Type B pancreatic cell (in vitro differentiated cells): ENCODE measurements around the gene GATA3. TPM values are rescaled to one million over a fixed set of nuclear protein-coding genes. Genes with fewer than 3 reads are reported as not detected.
A peak's percentile ranks its signal among the peaks of the same experiment; 100 is the strongest.

Experiments
- DNase-seq: peaks from one replicate; pipeline ENCODE4 v3.0.0; 2021; ENCODE audit warnings: mixed read lengths; ENCODE audit not compliant: unreplicated experiment; ENCODE audit errors: extremely low spot score
- H3K27ac Mint-ChIP-seq: 2 replicates; pipeline ENCODE4 v1.8.0; 2021; ENCODE audit warnings: mild to moderate bottlenecking, mixed read lengths
- H3K27me3 Mint-ChIP-seq: 2 replicates; pipeline ENCODE4 v1.8.0; 2021; ENCODE audit warnings: mixed read lengths
- H3K36me3 Mint-ChIP-seq: 2 replicates; pipeline ENCODE4 v1.8.0; 2021; ENCODE audit warnings: mixed read lengths
- H3K4me1 Mint-ChIP-seq: one replicate; pipeline ENCODE4 v1.8.0; 2021; ENCODE audit warnings: mixed read lengths; ENCODE audit not compliant: unreplicated experiment
- H3K4me3 Mint-ChIP-seq: 2 replicates; pipeline ENCODE4 v1.8.0; 2021; ENCODE audit warnings: mild to moderate bottlenecking, mixed read lengths
- H3K9me3 Mint-ChIP-seq: 2 replicates; pipeline ENCODE4 v1.8.0; 2021; ENCODE audit warnings: mixed read lengths
- total RNA-seq: library from RNA; stranded (reverse); gene quantifications from 2 replicates; pipeline ENCODE4 v1.2.1, GENCODE V29; 2021; ENCODE audit warnings: low replicate concordance
- TF ChIP-seq, protein P1 (sequence below): fragments of 200-600 bp; sonication (generic); conservative IDR thresholded peaks from 2 replicates; pipeline ENCODE4 v1.5.0; 2021; ENCODE audit warnings: antibody characterized with exemption, mild to moderate bottlenecking

GATA3 gene
- total RNA-seq, 1 donor from 2014 or later = 18.5 TPM

- Mint-ChIP-seq H3K4me3 (peak overlapping the region; percentile 34), H3K36me3 (peaks cover 4% of the 10 kb centered on the region), H3K27me3 (peaks cover 71% of the 10 kb centered on the region), H3K4me1 (peaks cover 10% of the 10 kb centered on the region), H3K27ac (no peak overlapping the region), H3K9me3 (peaks cover 5% of the 10 kb centered on the region)
- DNase-seq = no peak
- TF ChIP-seq, protein P1, sequence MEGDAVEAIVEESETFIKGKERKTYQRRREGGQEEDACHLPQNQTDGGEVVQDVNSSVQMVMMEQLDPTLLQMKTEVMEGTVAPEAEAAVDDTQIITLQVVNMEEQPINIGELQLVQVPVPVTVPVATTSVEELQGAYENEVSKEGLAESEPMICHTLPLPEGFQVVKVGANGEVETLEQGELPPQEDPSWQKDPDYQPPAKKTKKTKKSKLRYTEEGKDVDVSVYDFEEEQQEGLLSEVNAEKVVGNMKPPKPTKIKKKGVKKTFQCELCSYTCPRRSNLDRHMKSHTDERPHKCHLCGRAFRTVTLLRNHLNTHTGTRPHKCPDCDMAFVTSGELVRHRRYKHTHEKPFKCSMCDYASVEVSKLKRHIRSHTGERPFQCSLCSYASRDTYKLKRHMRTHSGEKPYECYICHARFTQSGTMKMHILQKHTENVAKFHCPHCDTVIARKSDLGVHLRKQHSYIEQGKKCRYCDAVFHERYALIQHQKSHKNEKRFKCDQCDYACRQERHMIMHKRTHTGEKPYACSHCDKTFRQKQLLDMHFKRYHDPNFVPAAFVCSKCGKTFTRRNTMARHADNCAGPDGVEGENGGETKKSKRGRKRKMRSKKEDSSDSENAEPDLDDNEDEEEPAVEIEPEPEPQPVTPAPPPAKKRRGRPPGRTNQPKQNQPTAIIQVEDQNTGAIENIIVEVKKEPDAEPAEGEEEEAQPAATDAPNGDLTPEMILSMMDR = no peak
These were observed 21.9 kb upstream of the GATA3 start for GRCh38 chr10:8032558-8032957.

DNA sequence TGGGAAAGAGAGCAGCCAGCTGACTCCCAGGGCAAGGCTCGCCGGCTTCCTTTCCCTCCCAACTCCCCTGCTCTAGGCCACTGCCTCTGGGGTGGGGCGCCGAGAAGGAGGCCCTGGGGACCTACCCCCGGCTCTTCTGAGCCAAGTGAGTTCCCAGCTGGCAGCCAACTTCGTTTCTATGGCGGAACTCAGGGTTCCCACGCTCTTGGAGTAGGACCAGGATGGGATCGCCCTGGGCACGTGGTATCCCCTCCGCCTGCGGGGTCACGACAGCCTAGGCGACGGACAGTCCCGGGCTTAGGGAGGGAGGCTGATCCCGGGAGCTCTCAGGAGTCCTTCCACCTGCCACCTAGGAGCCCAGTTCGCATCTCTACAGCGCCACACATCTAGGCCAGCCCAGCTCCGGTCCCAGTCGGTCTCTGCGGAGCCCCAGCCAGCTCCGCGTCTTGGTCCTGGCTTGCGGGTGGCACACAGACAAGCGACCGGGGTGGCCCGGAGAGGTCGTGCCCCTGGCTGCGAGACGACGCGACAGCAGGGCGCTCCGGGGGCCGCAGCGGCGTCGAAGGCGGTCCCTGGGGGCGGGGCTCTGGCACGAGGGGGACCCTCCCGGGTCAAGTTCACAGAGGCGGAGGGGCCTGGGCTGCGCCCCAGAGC is 20.5 kb upstream of the GATA3 start:
- Mint-ChIP-seq H3K36me3 (peaks cover 4% of the 10 kb centered on the region), H3K27me3 (peaks cover 85% of the 10 kb centered on the region), H3K4me3 (no peak overlapping the region), H3K9me3 (peaks cover 5% of the 10 kb centered on the region), H3K4me1 (peaks cover 10% of the 10 kb centered on the region), H3K27ac (no peak overlapping the region)
- no peak for DNase-seq
- TF ChIP-seq, protein P1 = no peak

DNA sequence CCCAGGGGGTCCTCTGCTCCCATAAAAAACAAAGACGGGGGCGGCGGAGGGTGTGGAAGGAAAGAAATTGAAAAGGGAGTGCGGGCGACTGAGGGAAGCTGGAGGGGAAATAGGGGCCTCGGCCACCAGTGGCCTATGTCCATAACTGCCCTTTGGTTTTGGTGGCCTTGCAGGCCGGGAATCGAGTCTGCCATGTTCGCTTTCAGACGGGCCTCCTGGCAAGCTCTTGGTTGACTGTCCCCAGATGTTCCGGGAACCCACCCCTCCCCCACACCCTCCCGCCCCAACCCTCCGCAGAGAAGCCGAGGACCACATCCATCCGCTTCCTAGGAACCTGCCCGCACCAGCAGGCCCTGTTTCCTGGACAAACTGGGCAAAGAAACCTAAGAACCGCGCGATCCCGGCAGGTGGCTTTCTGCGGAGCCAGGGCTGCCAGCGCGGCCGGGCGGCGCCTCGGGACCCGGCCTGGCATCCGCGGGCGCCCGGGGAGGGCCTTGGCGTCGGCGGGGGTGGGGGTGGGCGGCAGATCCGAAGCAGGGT is 20.0 kb upstream of the GATA3 start:
- peaks cover 4% of the 10 kb centered on the region for H3K36me3 Mint-ChIP-seq
- DNase-seq = no peak
- peaks cover 10% of the 10 kb centered on the region for H3K4me1 Mint-ChIP-seq
- no peak overlapping the region for H3K27ac Mint-ChIP-seq
- TF ChIP-seq, protein P1 = no peak
- no peak overlapping the region for H3K4me3 Mint-ChIP-seq
- peaks cover 5% of the 10 kb centered on the region for H3K9me3 Mint-ChIP-seq
- peaks cover 91% of the 10 kb centered on the region for H3K27me3 Mint-ChIP-seq

- peaks cover 4% of the 10 kb centered on the region for H3K36me3 Mint-ChIP-seq
- peaks cover 10% of the 10 kb centered on the region for H3K4me1 Mint-ChIP-seq
- TF ChIP-seq, protein P1 = no peak
These were observed 19.4 kb upstream of the GATA3 start for GRCh38 chr10:8035006-8035640.

DNA sequence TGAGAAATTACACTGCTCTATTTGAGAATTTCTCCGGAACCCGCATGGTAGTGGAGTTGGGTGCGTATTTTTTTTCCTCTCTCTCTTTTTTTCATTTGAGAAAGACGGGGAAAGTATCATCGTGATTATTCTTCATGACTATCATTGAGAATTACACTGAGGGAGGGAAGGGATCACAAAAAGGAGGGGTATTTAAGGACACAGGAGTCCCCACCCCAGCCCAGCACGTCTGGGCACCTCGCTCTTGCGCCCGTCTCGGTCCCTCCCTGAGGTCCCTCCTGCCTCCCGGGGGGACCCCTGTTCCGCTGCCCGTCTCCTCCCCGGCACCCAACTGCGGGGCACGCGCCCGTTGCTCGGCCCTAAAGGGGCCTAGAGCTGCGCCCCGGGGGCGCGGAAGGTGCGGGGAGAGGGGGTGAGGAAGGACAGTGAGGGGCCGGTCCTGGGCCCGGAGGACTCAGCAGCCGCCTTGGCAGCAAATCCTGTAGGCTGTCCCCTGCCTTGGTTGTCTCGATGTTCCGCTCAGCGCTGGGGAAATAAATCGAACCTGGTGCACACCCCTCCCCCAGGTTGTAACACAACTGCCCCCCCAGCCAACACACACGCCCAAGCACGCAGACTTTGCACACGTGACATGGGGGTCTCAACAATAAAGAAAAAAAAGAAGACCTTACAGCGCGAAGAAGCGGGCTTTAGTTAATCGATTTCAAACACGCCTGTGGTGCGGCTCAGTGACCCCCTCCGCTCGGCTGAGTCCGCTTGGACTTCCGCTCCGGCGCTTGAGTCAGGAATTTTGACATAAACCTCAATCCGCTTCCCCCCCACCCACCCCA is 18.6 kb upstream of the GATA3 start:
- peaks cover 95% of the 10 kb centered on the region for H3K27me3 Mint-ChIP-seq
- peaks cover 4% of the 10 kb centered on the region for H3K36me3 Mint-ChIP-seq
- H3K9me3 Mint-ChIP-seq = peaks cover 5% of the 10 kb centered on the region
- H3K27ac Mint-ChIP-seq = peak overlapping the region; percentile 72
- H3K4me1 Mint-ChIP-seq = peaks cover 10% of the 10 kb centered on the region
- peak overlapping the region; percentile 88 for H3K4me3 Mint-ChIP-seq
- DNase-seq = no peak
- TF ChIP-seq, protein P1 = no peak

More at GRCh38 chr10:8035006-8035640, 19.4 kb upstream of the GATA3 start:
- Mint-ChIP-seq H3K27ac (peak overlapping the region; percentile 72), H3K4me3 (peak overlapping the region; percentile 88), H3K9me3 (peaks cover 5% of the 10 kb centered on the region), H3K27me3 (peaks cover 93% of the 10 kb centered on the region)
- DNase-seq = no peak
